Esophagus (tissue), 2 donors: ENCODE results near the gene TAF1C. TPM values are rescaled to one million over a fixed set of nuclear protein-coding genes. Genes with fewer than 3 reads are reported as not detected.
"Not testable (repeated sequence)": the region's sequence is repeated elsewhere in the genome, so short reads cannot be mapped to it uniquely, and the experiment has no call there.

Source experiments
- H3K27ac ChIP-seq, 2 donors: one replicate each; pipeline ENCODE4 v1.5.1; 2013; ENCODE audit warnings: low read depth in 2 of 2, mild to moderate bottlenecking in 2 of 2, inconsistent platforms in 1 of 2, low read length in 1 of 2, moderate library complexity in 1 of 2
- H3K27me3 ChIP-seq, 2 donors: one replicate each; pipeline ENCODE4 v1.6.1; 2013; ENCODE audit warnings: low read length in 2 of 2, control low read depth in 1 of 2, mild to moderate bottlenecking in 1 of 2; ENCODE audit not compliant: insufficient read depth in 2 of 2, control insufficient read depth in 1 of 2
- H3K36me3 ChIP-seq, 2 donors: one replicate each; pipeline ENCODE4 v1.6.1; 2013; ENCODE audit warnings: low read length in 1 of 2; ENCODE audit not compliant: control insufficient read depth in 2 of 2, insufficient read depth in 2 of 2
- H3K4me1 ChIP-seq, 2 donors: one replicate each; pipeline ENCODE4 v1.6.1; 2013; ENCODE audit warnings: low read length in 1 of 2; ENCODE audit not compliant: control insufficient read depth in 2 of 2, insufficient read depth in 2 of 2
- H3K4me3 ChIP-seq, 2 donors: one replicate each; pipeline ENCODE4 v1.5.1; 2013; ENCODE audit warnings: low read length in 2 of 2, mild to moderate bottlenecking in 2 of 2, low read depth in 1 of 2, moderate library complexity in 1 of 2
- H3K9me3 ChIP-seq, 2 donors: one replicate each; pipeline ENCODE4 v1.6.1; 2013; ENCODE audit warnings: mild to moderate bottlenecking in 2 of 2, low read depth in 1 of 2, low read length in 1 of 2, moderate library complexity in 1 of 2; ENCODE audit not compliant: control insufficient read depth in 2 of 2, insufficient read depth in 1 of 2
- WGBS, 2 donors: extraction: QIAGEN DNeasy Blood & Tissue Kit; methylation state at CpG; one replicate each; pipeline ENCODE4 v1.1.7; 2013; 5-methylcytosine and 5-hydroxymethylcytosine counted together
- polyA plus RNA-seq, 2 donors: library from polyadenylated mRNA; stranded (reverse); fragments of 200-250 nt; gene quantifications; one replicate each; pipeline ENCODE4 v1.2.3, GENCODE V29; 2013
- donor health status: healthy with polysubstance abuse.
- donor health status: Bipolar disorder and iron deficiency.

TAF1C gene
- polyA plus RNA-seq, 2 donors, result 29.1 to 64.4 TPM

DNA sequence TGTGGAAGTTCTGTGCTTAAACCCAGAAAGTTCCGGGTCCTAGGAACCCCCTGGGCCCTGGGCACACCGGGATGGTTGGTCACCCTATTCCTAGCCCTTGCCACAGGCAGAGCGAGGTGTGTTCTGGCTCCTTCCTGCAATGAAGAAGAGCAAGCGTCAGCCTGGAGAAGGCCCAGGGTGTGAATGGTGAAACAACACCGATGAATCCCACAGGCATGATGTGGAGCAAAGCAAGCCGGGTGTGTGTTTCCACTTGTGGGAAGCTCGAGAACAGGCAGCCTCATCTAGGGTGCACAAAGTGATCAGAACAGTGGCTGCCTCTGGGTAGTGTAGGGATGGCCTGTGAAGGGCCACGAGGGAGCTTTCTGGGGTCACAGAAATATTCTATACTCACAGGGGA is 39.2 kb upstream of the TAF1C start:
- Histone ChIP-seq H3K4me1 (peaks cover 0 to 2% of the 10 kb centered on the region in 2 donors), H3K27ac (no peak overlapping the region), H3K36me3 (no peaks in the 10 kb centered on the region), H3K27me3 (no peaks in the 10 kb centered on the region), H3K4me3 (no peak overlapping the region), H3K9me3 (no peaks in the 10 kb centered on the region)
- 77% methylated on average over 7 to 8 of the region's 8 CpGs for WGBS, 2 donors

- Histone ChIP-seq H3K4me3 (no peak overlapping the region), H3K36me3 (no peaks in the 10 kb centered on the region), H3K27me3 (no peaks in the 10 kb centered on the region), H3K27ac (no peak overlapping the region), H3K4me1 (peaks cover 0 to 2% of the 10 kb centered on the region in 2 donors), H3K9me3 (no peaks in the 10 kb centered on the region)
- 82 to 85% methylated on average over 7 of the region's 7 CpGs for WGBS, 2 donors
Observed at GRCh38 chr16:84225571-84225970, 38.7 kb upstream of the TAF1C start.

DNA sequence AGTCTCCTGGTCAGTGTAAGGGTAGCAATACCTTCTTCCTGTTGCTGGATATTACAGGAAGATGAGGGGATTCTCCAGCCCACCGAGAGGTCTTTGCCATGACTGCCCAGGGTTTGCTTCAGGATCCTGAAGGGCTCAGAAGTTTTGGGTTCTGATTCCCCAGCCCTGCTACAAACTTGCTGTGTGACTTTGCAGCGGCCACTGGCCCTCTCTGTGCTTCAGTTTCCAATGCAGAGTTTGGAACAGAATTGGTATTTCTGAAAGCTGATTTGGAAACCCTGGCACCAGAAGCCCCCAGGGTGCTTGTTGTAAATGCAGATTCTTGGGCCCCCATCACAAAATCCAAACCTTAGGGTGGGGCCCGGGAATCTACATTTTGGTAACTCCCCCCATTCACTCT is 38.3 kb upstream of the TAF1C start:
- Histone ChIP-seq H3K4me3 (no peak overlapping the region), H3K27me3 (no peaks in the 10 kb centered on the region), H3K36me3 (no peaks in the 10 kb centered on the region), H3K9me3 (no peaks in the 10 kb centered on the region), H3K4me1 (peaks cover 0 to 2% of the 10 kb centered on the region in 2 donors), H3K27ac (no peak overlapping the region)
- WGBS, 2 donors, result 82 to 87% methylated on average over 3 of the region's 3 CpGs

- Histone ChIP-seq H3K27me3 (no peaks in the 10 kb centered on the region), H3K36me3 (no peaks in the 10 kb centered on the region), H3K4me1 (peaks cover 0 to 2% of the 10 kb centered on the region in 2 donors), H3K27ac (no peak overlapping the region), H3K4me3 (no peak overlapping the region), H3K9me3 (no peaks in the 10 kb centered on the region)
- WGBS, 2 donors, result 88 to 89% methylated on average over 3 of the region's 3 CpGs
Observed at GRCh38 chr16:84224554-84224953, 37.7 kb upstream of the TAF1C start.

DNA sequence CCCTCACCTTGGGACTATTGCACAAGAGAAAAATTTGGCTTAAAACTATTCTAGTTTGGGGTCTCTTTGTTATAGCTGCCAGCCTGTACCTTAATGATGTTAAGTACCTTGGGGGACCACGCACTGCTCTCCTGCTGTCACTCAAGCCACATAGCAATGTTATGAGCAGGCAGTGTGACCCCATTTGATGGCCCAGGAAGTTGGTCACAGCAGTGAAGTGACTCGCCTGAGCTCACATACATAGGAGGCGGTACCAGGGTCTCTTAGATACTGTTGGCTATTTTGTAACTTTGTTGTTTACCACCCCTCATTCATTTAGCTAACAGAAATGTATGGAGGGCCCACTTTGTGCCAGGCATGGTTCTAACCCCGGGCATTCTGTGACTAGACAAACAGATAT is 36.6 kb upstream of the TAF1C start:
- no peaks in the 10 kb centered on the region for H3K9me3 ChIP-seq
- no peaks in the 10 kb centered on the region for H3K36me3 ChIP-seq
- no peak overlapping the region for H3K27ac ChIP-seq
- H3K4me1 ChIP-seq, result peaks cover 0 to 2% of the 10 kb centered on the region in 2 donors
- no peak overlapping the region for H3K4me3 ChIP-seq
- WGBS, 2 donors, result 78 to 88% methylated on average over 4 of the region's 4 CpGs
- no peaks in the 10 kb centered on the region for H3K27me3 ChIP-seq

GRCh38 chr16:84220851-84221250 is 34.0 kb upstream of the TAF1C start:
- no peaks in the 10 kb centered on the region for H3K27me3 ChIP-seq
- no peaks in the 10 kb centered on the region for H3K36me3 ChIP-seq
- WGBS, 2 donors, result 93 to 94% methylated on average over 1 of the region's 1 CpG
- no peak overlapping the region for H3K4me3 ChIP-seq
- H3K9me3 ChIP-seq, result no peaks in the 10 kb centered on the region
- no peaks in the 10 kb centered on the region for H3K4me1 ChIP-seq
- H3K27ac ChIP-seq, result no peak overlapping the region

- no peaks in the 10 kb centered on the region for H3K36me3 ChIP-seq
- no peaks in the 10 kb centered on the region for H3K9me3 ChIP-seq
- H3K27ac ChIP-seq, result no peak overlapping the region
- WGBS, 2 donors, result 73 to 78% methylated on average over 6 of the region's 6 CpGs
- H3K27me3 ChIP-seq, result no peaks in the 10 kb centered on the region
- H3K4me3 ChIP-seq, result no peak overlapping the region
- H3K4me1 ChIP-seq, result no peaks in the 10 kb centered on the region
Observed at GRCh38 chr16:84218956-84219355, 32.1 kb upstream of the TAF1C start.

GRCh38 chr16:84218176-84218823 is 31.4 kb upstream of the TAF1C start:
- WGBS, 2 donors, result 79 to 80% methylated on average over 17 of the region's 17 CpGs
- Histone ChIP-seq H3K9me3 (no peaks in the 10 kb centered on the region), H3K4me3 (no peak overlapping the region), H3K36me3 (no peaks in the 10 kb centered on the region), H3K27ac (no peak overlapping the region), H3K4me1 (no peaks in the 10 kb centered on the region), H3K27me3 (no peaks in the 10 kb centered on the region)

DNA sequence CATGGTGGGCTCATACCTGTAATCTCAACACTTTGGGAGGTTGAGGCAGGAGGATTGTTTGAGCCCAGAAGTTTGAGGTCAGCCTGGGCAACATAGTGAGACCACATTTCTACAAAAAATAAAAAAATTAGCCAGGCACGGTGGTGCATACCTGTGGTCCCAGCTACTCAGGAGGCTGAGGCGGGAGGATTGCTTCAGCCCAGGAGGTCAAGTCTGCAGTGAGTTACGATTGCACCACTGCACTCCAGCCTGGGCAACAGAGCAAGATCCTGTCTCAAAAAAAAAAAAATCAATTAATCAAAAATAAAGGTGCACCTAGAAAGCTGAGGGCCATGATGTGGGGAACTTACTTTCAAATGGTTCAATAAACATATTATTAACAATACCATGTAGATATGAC is 29.3 kb upstream of the TAF1C start:
- H3K27me3 ChIP-seq, H3K4me1 ChIP-seq, H3K4me3 ChIP-seq, H3K36me3 ChIP-seq, H3K27ac ChIP-seq, H3K9me3 ChIP-seq: not testable (repeated sequence)
- WGBS, 2 donors, result 84 to 87% methylated on average over 3 of the region's 3 CpGs

GRCh38 chr16:84215531-84215930 is 28.7 kb upstream of the TAF1C start:
- H3K9me3 ChIP-seq, result no peaks in the 10 kb centered on the region
- no peak overlapping the region for H3K4me3 ChIP-seq
- no peaks in the 10 kb centered on the region for H3K4me1 ChIP-seq
- no peak overlapping the region for H3K27ac ChIP-seq
- 87 to 91% methylated on average over 5 of the region's 5 CpGs for WGBS, 2 donors
- no peaks in the 10 kb centered on the region for H3K36me3 ChIP-seq
- no peaks in the 10 kb centered on the region for H3K27me3 ChIP-seq
